ENCODE results near the gene RNF32. TPM values are rescaled to one million over a fixed set of nuclear protein-coding genes. Genes with fewer than 3 reads are reported as not detected.

RNF32 gene
- total RNA-seq, 1 donor = under 0.01 TPM

- Histone ChIP-seq H3K36me3 (ENCODE audit: insufficient read depth, low read length) (no peaks in the 10 kb centered on the region), H2AFZ (ENCODE audit: low read length) (no peak overlapping the region), H3K79me2 (ENCODE audit: insufficient read depth, low read length) (peaks cover 5% of the 10 kb centered on the region), H3K4me3 (ENCODE audit: insufficient read depth, low read length) (no peak overlapping the region), H3K9me3 (ENCODE audit: low read depth, low read length) (no peaks in the 10 kb centered on the region), H3K27me3 (ENCODE audit: insufficient read depth, low read length) (no peaks in the 10 kb centered on the region), H3K4me2 (ENCODE audit: insufficient read depth, low read length) (no peak overlapping the region), H3K27ac (ENCODE audit: low read depth, low read length) (no peak overlapping the region), H3K4me1 (ENCODE audit: insufficient read depth, low read length) (peaks cover 11% of the 10 kb centered on the region), H4K20me1 (ENCODE audit: insufficient read depth, low read length) (no peaks in the 10 kb centered on the region)
- DNase-seq (ENCODE audit: insufficient read length, low spot score, missing footprints) = no peak
- TF ChIP-seq, protein P1, sequence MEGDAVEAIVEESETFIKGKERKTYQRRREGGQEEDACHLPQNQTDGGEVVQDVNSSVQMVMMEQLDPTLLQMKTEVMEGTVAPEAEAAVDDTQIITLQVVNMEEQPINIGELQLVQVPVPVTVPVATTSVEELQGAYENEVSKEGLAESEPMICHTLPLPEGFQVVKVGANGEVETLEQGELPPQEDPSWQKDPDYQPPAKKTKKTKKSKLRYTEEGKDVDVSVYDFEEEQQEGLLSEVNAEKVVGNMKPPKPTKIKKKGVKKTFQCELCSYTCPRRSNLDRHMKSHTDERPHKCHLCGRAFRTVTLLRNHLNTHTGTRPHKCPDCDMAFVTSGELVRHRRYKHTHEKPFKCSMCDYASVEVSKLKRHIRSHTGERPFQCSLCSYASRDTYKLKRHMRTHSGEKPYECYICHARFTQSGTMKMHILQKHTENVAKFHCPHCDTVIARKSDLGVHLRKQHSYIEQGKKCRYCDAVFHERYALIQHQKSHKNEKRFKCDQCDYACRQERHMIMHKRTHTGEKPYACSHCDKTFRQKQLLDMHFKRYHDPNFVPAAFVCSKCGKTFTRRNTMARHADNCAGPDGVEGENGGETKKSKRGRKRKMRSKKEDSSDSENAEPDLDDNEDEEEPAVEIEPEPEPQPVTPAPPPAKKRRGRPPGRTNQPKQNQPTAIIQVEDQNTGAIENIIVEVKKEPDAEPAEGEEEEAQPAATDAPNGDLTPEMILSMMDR (IDR thresholded peaks at IDR 0.05; ENCODE audit: extremely low read depth, low read depth, low read length) = no peak
These were observed 2.0 kb upstream of the RNF32 start for GRCh38 chr7:156638443-156639077.

DNA sequence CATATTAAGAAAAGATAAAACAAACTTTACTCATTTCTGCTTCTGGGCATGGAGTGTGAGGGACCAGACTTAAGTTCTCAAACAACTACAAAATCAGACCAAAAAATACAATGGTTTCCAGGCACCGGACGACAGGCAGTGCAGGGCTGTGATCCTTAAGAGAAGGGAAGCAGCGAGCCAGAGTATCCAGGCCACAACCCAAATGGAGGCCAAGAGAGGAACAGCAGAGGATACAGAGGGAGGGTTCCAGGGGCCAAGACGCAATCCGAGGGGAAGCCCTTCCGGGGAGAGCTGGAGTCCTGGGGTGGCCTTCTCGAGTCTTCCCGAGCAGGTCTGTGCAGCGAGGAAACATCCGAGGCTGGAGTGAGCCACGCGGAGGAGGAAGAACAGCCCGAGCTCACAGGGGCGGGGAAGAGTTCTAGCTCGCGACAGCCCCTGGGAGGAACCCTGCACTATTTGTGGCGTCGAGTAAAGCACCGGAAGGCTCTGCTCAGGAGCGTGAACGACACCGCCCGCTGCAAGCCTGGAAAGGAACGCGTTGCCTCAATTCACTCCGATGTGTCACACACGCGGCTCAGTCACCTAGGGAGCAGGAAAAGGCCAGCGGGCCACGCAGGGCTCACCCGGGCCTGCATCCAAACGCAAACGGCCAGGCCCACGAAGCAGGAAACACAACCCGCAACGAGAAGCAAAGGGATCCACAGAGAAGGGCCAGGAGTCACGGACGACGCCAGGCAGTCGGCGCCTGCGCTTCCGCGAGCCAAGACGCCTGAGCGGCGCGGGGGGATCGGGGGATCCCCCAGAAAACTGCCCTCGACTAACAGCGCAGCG, 933 bp upstream of the RNF32 start:
- H3K27ac ChIP-seq (ENCODE audit: low read depth, low read length) = no peak overlapping the region
- H3K79me2 ChIP-seq (ENCODE audit: insufficient read depth, low read length) = peaks cover 5% of the 10 kb centered on the region
- TF ChIP-seq, protein P1 (IDR thresholded peaks at IDR 0.05; ENCODE audit: extremely low read depth, low read depth, low read length) = no peak

DNA sequence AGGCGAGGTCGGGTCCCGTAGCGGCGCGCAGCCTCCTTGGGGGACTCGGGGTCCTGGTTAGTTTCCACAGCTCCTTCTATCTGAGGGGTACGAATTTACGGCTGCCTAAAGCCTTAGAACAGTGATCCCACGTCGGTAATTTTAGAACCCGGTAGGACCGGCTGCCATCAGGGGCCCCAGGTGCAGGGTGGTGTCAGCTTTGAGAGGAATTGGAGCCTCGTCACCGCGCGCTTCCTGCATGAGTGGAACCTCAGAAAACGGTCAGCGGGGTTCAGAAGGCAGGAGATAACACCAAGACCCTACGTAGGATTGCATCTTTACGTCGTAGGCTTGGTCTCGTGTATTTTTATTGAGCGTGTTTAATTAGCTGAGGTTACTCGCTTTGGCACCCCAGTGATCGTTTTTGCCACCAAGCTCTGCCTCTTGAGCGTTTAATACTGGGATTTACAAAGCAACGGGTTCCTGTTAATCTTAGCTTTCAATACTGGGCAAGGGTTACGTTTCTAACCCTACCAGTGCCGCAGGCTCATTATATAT, 443 bp downstream of the RNF32 start:
- Histone ChIP-seq H3K4me1 (ENCODE audit: insufficient read depth, low read length) (peaks cover 11% of the 10 kb centered on the region), H4K20me1 (ENCODE audit: insufficient read depth, low read length) (no peaks in the 10 kb centered on the region), H3K36me3 (ENCODE audit: insufficient read depth, low read length) (no peaks in the 10 kb centered on the region), H3K4me3 (ENCODE audit: insufficient read depth, low read length) (peak overlapping the region; percentile 82), H3K9me3 (ENCODE audit: low read depth, low read length) (no peaks in the 10 kb centered on the region), H3K27ac (ENCODE audit: low read depth, low read length) (peak overlapping the region; percentile 47), H3K4me2 (ENCODE audit: insufficient read depth, low read length) (peak overlapping the region; percentile 79), H3K27me3 (ENCODE audit: insufficient read depth, low read length) (no peaks in the 10 kb centered on the region), H3K79me2 (ENCODE audit: insufficient read depth, low read length) (peaks cover 5% of the 10 kb centered on the region), H2AFZ (ENCODE audit: low read length) (peak overlapping the region; percentile 86)
- TF ChIP-seq, protein P1 (IDR thresholded peaks at IDR 0.05; ENCODE audit: extremely low read depth, low read depth, low read length) = no peak
- DNase-seq (ENCODE audit: insufficient read length, low spot score, missing footprints) = peak; percentile 56

More for the DNA sequence above, 933 bp upstream of the RNF32 start:
- Histone ChIP-seq H4K20me1 (ENCODE audit: insufficient read depth, low read length) (no peaks in the 10 kb centered on the region), H3K9me3 (ENCODE audit: low read depth, low read length) (no peaks in the 10 kb centered on the region), H3K4me3 (ENCODE audit: insufficient read depth, low read length) (peak overlapping the region; percentile 82), H2AFZ (ENCODE audit: low read length) (peak overlapping the region; percentile 92), H3K4me2 (ENCODE audit: insufficient read depth, low read length) (peak overlapping the region; percentile 79), H3K27me3 (ENCODE audit: insufficient read depth, low read length) (no peaks in the 10 kb centered on the region), H3K36me3 (ENCODE audit: insufficient read depth, low read length) (no peaks in the 10 kb centered on the region), H3K4me1 (ENCODE audit: insufficient read depth, low read length) (peaks cover 11% of the 10 kb centered on the region)
- peak; percentile 62 for DNase-seq (ENCODE audit: insufficient read length, low spot score, missing footprints)
